ENCODE data around the gene PRAMEF25.
"Not testable (repeated sequence)": the region's sequence is repeated elsewhere in the genome, so short reads cannot be mapped to it uniquely, and the experiment has no call there.

Gene PRAMEF25

DNA sequence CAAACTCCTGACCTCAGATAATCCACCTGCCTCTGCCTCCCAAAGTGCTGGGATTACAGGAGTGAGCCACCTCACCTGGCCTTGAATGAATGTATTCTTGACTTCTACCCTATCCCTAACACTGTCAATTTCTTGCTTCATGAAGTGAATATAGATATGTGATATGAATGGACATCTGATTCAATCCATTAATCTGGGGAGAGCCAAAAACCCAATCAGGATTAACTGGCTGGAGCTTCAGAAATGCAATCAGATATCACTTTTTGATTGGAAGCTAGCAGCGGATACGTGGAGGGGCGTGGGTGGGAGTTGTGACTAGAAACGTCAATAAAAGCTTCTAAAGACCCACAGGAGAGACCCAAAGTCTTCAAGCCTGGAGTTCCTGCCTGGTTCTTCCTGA is at the start of gene PRAMEF25:
PRAMEF25 (plus strand) TSS at position 301 of the 400 bp plus-strand sequence. CDS start 2,920 bp downstream, outside the sequence.
- not testable (repeated sequence) for DNase-seq (ENCODE audit: low read depth in 4 of 4, low spot score in 1 of 4)

- not testable (repeated sequence) for DNase-seq (ENCODE audit: low read depth in 4 of 4, low spot score in 1 of 4)
Measured at GRCh38 chr1:13056475-13056874, 14.1 kb upstream of the PRAMEF25 start, which contains the start of gene PRAMEF27. Gene PRAMEF27, minus strand, starts transcription at chr1:13056575. Its CDS starts 2,916 bp downstream, at chr1:13053659.

DNA sequence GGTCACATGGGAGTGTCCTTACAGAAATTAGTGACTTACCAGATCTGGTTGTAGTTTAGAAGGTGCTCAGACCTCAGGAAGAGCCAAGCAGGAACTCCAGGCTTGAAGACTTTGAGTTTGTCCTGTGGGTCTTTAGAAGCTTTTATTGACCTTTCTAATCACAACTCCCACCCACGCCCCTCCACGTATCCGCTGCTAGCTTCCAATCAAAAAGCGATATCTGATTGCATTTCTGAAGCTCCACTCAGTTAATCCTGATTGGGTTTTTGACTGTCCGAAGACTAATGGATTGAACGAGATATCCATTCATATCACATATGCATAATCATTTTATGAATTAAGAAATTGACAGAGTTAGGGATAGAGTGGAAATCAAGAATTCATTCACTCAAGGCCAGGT is 46.2 kb downstream of the PRAMEF25 start, which contains the start of gene HNRNPCL2:
HNRNPCL2 (minus strand) TSS at position 101 of the 400 bp plus-strand sequence. CDS start 454 bp downstream, outside the sequence.
- DNase-seq (ENCODE audit: low read depth in 4 of 4, low spot score in 1 of 4): not testable (repeated sequence)
